Progenitor cell of endocrine pancreas (in vitro differentiated cells): ENCODE measurements around the gene CPNE7. TPM values are rescaled to one million over a fixed set of nuclear protein-coding genes. Genes with fewer than 3 reads are reported as not detected.
"Not testable (repeated sequence)": the region's sequence is repeated elsewhere in the genome, so short reads cannot be mapped to it uniquely, and the experiment has no call there.

ENCODE experiments used
- DNase-seq: peaks from one replicate; pipeline ENCODE4 v3.0.0; 2021; ENCODE audit warnings: low spot score; ENCODE audit not compliant: unreplicated experiment
- H3K27ac Mint-ChIP-seq: 2 replicates; pipeline ENCODE4 v1.8.0; 2021; ENCODE audit warnings: mild to moderate bottlenecking, moderate library complexity, mixed read lengths
- H3K27me3 Mint-ChIP-seq: 2 replicates; pipeline ENCODE4 v1.8.0; 2021; ENCODE audit warnings: mixed read lengths
- H3K36me3 Mint-ChIP-seq: 2 replicates; pipeline ENCODE4 v1.8.0; 2022; ENCODE audit warnings: mixed read lengths; ENCODE audit not compliant: insufficient read depth
- H3K4me1 Mint-ChIP-seq: 2 replicates; pipeline ENCODE4 v1.8.0; 2021; ENCODE audit warnings: low read depth, mixed read lengths
- H3K4me3 Mint-ChIP-seq: 2 replicates; pipeline ENCODE4 v1.8.0; 2021; ENCODE audit warnings: low read depth, mild to moderate bottlenecking, moderate library complexity, mixed read lengths
- H3K9me3 Mint-ChIP-seq: 2 replicates; pipeline ENCODE4 v1.8.0; 2021; ENCODE audit warnings: low read depth, mixed read lengths
- total RNA-seq: library from RNA; stranded (reverse); gene quantifications from 2 replicates; pipeline ENCODE4 v1.2.1, GENCODE V29; 2021
- TF ChIP-seq, protein P1 (sequence below): fragments of 200-600 bp; sonication (generic); IDR thresholded peaks from one replicate; pipeline ENCODE4 v1.5.0; 2021; ENCODE audit warnings: antibody characterized with exemption, mild to moderate bottlenecking; ENCODE audit not compliant: unreplicated experiment

The CPNE7 gene
- total RNA-seq, 1 donor from 2014 or later = 0.41 TPM

GRCh38 chr16:89623511-89624261 lies 48.1 kb downstream of the CPNE7 start:
- peaks cover 26% of the 10 kb centered on the region for H3K4me1 Mint-ChIP-seq
- TF ChIP-seq, protein P1, sequence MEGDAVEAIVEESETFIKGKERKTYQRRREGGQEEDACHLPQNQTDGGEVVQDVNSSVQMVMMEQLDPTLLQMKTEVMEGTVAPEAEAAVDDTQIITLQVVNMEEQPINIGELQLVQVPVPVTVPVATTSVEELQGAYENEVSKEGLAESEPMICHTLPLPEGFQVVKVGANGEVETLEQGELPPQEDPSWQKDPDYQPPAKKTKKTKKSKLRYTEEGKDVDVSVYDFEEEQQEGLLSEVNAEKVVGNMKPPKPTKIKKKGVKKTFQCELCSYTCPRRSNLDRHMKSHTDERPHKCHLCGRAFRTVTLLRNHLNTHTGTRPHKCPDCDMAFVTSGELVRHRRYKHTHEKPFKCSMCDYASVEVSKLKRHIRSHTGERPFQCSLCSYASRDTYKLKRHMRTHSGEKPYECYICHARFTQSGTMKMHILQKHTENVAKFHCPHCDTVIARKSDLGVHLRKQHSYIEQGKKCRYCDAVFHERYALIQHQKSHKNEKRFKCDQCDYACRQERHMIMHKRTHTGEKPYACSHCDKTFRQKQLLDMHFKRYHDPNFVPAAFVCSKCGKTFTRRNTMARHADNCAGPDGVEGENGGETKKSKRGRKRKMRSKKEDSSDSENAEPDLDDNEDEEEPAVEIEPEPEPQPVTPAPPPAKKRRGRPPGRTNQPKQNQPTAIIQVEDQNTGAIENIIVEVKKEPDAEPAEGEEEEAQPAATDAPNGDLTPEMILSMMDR = no peak
- H3K36me3 Mint-ChIP-seq = peaks cover 1% of the 10 kb centered on the region
- H3K9me3 Mint-ChIP-seq = no peaks in the 10 kb centered on the region
- no peak for DNase-seq
- H3K27ac Mint-ChIP-seq = peak overlapping the region; percentile 82
- H3K4me3 Mint-ChIP-seq = no peak overlapping the region
- peaks cover 12% of the 10 kb centered on the region for H3K27me3 Mint-ChIP-seq

DNA sequence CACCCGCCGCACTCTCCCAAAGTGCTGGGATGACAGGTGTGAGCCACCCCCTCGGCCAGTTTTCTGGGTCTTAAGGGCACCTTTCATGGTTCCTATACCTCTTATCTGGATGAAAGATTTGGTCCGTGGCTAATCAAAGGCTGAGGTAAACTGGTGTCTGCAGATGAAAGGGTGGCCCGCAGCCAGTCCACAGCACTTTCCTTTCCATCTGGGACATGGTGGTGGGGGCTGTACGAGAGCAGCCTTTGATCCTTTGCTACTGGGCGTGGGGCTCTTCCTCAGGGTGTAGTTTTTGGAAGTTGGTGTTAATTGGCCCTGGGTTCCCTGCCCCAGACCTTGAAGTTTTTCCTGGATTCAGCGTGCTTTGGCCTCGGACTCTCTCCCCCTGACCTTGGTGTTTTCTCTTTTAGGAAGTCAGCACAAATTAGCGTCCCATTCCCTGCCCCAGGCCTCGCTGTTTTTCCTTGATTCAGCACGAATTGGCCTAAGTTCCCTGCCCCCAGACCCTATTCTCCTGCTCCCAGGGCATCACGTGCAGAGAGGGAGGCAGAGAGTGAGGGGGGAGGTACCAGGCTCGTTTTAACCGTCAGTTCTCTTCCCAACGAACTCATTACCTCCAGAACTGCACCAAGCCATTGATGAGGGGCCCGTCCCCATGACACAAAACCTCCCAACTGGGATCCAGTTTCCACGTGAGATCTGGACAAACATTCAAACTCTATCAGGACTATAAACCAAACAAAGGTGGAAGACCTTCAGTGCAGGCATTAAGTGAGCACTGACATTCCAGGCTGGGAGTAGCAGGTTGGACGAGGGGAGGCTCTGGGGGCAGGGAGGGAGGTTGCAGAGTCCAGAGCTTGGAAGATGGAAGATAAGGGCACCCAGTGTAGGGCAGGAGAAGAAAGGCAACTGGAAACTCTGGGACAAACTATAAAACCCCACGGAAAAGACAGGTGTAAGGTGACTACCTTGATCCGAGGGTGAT lies 49.5 kb downstream of the CPNE7 start:
- no peak for DNase-seq
- peaks cover 26% of the 10 kb centered on the region for H3K4me1 Mint-ChIP-seq
- H3K36me3 Mint-ChIP-seq = peaks cover 3% of the 10 kb centered on the region
- H3K27me3 Mint-ChIP-seq = peaks cover 12% of the 10 kb centered on the region
- H3K4me3 Mint-ChIP-seq = no peak overlapping the region
- no peaks in the 10 kb centered on the region for H3K9me3 Mint-ChIP-seq
- H3K27ac Mint-ChIP-seq = peak overlapping the region; percentile 96
- TF ChIP-seq, protein P1 = no peak

- peaks cover 5% of the 10 kb centered on the region for H3K4me1 Mint-ChIP-seq
- no peaks in the 10 kb centered on the region for H3K9me3 Mint-ChIP-seq
- no peak for DNase-seq
- H3K27ac Mint-ChIP-seq = no peak overlapping the region
- peaks cover 5% of the 10 kb centered on the region for H3K27me3 Mint-ChIP-seq
- TF ChIP-seq, protein P1 = no peak
- H3K36me3 Mint-ChIP-seq = peaks cover 2% of the 10 kb centered on the region
- no peak overlapping the region for H3K4me3 Mint-ChIP-seq
Measured at GRCh38 chr16:89629827-89630610, 54.5 kb downstream of the CPNE7 start.

GRCh38 chr16:89633064-89633631 lies 57.6 kb downstream of the CPNE7 start:
- DNase-seq = no peak
- no peak overlapping the region for H3K27ac Mint-ChIP-seq
- peaks cover 5% of the 10 kb centered on the region for H3K27me3 Mint-ChIP-seq
- H3K9me3 Mint-ChIP-seq = no peaks in the 10 kb centered on the region
- H3K36me3 Mint-ChIP-seq = peaks cover 2% of the 10 kb centered on the region
- TF ChIP-seq, protein P1 = no peak
- no peak overlapping the region for H3K4me3 Mint-ChIP-seq
- H3K4me1 Mint-ChIP-seq = no peaks in the 10 kb centered on the region

DNA sequence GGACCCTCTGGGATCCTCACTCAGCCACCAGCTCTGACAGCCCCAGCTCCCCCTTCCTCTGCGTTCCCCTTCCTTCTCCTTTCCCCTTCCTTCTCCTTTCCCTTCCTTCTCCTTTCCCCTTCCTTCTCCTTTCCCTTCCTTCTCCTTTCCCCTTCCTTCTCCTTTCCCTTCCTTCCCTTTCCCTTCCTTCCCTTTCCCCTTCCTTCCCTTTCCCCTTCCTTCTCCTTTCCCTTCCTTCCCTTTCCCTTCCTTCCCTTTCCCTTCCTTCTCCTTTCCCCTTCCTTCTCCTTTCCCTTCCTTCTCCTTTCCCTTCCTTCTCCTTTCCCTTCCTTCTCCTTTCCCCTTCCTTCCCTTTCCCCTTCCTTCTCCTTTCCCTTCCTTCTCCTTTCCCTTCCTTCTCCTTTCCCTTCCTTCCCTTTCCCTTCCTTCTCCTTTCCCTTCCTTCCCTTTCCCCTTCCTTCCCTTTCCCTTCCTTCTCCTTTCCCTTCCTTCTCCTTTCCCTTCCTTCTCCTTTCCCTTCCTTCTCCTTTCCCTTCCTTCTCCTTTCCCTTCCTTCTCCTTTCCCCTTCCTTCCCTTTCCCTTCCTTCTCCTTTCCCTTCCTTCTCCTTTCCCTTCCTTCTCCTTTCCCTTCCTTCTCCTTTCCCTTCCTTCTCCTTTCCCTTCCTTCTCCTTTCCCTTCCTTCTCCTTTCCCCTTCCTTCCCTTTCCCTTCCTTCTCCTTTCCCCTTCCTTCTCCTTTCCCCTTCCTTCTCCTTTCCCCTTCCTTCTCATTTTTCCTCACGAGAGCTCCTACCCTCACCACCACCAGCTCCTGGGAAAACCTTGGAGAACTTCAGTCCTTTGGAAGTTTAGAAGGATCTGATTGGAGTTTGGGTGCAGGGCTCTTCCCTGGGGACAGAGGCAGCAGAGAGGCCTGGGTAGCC lies 59.2 kb downstream of the CPNE7 start:
- H3K27ac Mint-ChIP-seq, H3K4me3 Mint-ChIP-seq, H3K4me1 Mint-ChIP-seq: not testable (repeated sequence)

More for the DNA sequence above, 59.2 kb downstream of the CPNE7 start:
- not testable (repeated sequence) for H3K36me3 Mint-ChIP-seq, DNase-seq, H3K27me3 Mint-ChIP-seq, H3K9me3 Mint-ChIP-seq
